HG02870 (cell line): Measurements from ENCODE around the gene LITAF.
"Not testable (repeated sequence)": the region's sequence is repeated elsewhere in the genome, so short reads cannot be mapped to it uniquely, and the experiment has no call there.

Experiments used
- ATAC-seq: cut with Tn5 transposase; IDR thresholded peaks from one replicate; pipeline ENCODE4 v1.9.1; 2021; ENCODE audit warnings: mild to moderate bottlenecking, moderate library complexity; ENCODE audit not compliant: unreplicated experiment

Gene LITAF

DNA sequence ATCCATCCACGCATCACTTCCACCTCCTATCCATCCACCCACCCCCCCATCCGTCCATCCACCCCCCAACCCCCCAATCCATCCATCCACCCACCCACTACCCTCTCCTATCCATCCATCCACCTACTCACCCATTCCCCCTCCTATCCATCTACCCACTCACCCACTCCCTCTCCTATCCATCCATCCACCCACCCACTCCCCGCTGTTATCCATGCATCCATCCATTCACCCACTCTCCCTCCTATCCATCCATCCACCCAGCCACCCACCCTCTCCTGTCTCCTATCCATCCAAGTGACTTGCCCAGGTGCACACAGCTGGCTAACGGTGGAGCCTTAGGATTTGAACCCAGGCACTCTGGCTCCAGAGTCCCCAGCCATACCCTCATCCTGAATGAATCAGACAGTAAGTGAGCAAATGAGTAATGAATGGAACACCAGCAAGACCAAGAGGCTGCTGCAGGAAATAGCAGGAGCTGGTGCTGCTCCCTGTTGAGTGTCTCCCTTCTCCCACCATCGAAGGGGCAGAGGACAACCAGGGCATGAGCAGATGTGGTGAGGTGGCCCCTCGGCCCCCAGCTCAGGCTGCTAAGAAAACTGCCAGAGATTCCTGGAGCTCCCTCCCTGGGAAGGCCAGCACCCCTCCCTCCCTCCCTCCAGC, 62.5 kb downstream of the LITAF start:
- ATAC-seq: no peak

DNA sequence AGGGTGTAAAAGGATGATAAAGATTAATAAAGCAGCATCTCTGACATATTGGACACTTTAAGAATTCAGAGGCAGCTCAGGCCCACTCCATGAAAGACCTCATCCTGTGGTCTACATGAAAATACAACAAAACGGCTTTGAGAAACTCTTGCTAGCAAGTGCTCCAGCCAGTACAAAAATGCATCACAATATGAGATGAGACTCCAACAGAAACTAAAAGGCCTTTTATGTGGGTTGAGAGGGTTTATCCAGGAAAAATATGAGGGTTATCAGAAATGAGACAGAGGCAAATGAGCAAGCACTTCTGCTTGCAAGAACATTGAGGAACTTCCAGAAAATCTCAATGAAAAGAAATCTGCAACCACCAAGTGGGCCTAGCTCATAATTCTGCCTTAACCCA, 65.7 kb downstream of the LITAF start:
- ATAC-seq: no peak

DNA sequence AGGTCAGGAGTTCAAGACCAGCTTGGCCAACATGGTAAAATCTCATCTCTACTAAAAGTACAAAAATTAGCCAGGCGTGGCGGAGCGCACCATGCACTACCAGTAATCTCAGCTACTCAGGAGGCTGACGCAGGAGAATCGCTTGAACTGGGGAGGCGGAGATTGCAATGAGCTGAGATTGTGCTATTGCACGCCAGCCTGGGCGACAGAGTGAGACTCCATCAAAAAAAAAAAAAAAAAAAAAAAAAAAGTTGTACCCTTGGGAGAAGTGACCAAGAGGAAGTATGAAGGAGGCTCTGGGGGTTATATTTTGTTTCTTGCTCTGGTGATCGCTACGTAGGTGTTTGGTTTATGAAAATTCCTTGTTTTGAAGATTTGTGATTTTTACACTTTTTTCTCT, 66.3 kb downstream of the LITAF start:
- ATAC-seq: no peak

DNA sequence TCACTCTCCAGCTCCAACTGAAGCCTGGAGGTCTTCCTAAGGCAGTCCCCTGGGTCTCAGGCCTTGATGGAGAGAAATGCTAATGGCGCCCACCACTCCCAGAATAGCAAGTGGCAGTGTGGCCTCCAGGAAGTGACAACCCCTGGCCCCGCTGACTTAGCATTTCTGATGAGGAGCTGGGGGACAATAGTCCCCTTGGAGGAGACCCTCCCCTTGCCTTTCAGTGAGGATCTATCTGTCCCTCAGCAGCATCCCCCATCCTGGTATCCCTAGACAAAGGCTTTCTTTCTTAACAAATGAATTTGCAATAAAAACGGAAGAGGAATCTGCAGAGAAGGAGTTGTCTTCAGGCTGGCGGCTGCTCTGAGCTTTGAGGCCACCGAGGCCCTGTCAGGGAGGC, 68.8 kb downstream of the LITAF start:
- ATAC-seq: no peak

DNA sequence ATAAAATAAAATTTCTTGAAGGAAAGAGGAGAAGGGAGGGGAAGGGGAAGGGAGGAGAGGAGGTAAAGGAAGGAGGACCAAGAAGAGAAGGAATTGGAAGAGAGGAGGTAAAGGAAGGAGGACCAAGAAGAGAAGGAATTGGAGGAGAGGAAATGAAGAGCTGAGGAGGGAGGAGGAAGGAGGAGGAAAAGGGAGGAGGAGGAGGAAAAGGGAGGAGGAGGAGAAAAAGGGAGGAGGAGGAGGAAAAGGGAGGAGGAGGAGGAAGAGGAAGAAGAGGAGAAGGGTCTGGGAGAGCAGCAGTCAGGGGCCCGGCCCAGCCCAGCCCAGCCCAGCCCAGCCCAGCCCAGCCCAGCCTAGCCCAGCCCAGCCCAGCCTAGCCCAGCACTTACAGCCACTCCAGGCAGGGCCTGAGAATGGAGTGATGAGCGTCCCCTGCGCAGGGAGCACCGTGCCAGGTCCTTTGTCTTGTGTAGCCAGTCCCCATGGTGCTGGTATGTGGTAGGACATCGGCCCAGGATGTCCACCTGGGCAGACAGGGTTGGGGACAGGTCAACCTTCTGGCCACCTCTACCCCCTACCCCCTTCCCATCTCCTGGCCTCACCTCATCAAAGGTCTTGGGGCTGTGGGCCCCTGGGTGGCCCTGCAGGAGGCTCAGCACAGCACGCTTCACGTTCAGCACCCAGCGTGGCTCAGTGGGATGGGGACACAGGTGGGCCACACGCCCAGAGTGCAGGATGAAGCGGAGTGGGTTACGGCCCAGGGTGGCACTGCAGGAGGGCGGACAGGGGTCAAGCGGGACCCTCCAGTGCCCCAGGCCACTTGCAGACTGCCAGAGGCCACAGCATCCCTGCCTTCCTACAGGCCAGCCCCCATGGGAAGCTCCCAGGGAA, 70.9 kb downstream of the LITAF start:
- ATAC-seq: no peak

DNA sequence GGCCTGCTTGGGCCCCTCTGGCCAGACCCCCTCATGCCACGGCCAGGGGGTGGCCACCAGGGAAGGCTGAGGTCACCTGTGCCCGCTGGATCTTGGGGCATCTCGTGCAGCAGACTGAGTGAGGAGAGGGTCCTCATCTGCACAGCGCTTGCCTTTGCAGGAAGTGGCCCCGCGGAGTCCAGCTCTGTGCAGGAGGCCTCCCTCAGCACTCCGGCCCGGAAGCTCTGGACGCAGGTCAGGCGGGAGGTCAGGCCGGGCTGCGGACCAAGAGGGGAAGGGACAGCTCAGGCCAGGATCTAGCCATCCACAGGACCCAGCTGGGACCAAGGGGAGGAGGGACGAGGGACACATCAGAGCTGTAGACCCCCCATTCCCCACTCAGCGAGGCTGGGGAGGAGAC, 72.4 kb downstream of the LITAF start:
- no peak for ATAC-seq

DNA sequence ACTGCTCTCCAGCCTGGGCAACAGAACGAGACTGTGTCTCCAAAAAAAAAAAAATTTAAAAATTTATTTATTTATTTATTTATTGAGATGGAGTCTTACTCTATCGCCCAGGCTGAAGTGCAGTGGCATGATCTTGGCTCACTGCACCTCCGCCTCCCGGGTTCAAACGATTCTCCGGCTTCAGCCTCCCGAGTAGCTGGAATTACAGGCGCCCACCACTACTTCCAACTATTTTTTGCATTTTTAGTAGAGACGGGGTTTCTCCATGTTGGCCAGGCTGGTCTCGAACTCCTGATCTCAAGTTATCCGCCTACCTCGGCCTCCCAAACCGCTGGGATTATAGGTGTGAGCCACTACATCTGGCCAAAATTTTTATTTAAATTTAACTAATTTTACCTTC, 73.4 kb downstream of the LITAF start:
- not testable (repeated sequence) for ATAC-seq

DNA sequence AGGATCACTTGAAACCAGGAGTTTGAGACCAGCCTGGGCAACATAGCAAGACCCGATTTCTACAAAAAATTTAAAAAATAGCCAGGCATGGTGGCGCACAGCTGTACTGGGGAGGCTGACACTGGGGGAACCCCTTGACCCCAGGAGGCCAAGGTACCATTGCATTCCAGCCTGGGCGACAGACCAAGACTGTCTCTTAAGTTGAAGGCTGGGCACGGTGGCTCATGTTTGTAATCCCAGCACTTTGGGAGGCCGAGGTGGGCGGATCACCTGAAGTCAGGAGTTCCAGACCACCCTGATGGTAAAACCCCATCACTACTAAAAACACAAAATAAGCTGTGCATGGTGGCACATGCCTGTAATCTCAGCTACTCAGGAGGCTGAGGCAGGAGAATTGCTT, 74.9 kb downstream of the LITAF start:
- ATAC-seq: no peak

DNA sequence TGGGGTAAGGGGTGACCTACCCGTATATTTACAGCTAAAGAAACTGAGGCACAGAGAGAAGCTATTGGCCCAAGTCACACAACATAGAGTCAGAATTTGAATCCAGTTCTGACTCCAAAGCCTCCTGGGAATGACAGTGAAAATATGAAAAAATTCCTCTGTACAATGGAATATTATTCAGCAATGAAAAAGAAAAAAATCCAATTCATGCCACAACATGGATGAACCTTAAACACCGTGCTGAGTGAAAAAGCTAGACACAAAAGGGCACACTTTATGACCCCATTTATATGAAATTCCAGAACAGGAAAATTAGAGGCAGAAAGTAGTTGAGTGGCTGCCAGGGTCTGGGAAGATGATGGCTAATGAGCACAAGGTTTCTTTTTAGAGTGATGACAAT, 75.4 kb downstream of the LITAF start:
- ATAC-seq: no peak

DNA sequence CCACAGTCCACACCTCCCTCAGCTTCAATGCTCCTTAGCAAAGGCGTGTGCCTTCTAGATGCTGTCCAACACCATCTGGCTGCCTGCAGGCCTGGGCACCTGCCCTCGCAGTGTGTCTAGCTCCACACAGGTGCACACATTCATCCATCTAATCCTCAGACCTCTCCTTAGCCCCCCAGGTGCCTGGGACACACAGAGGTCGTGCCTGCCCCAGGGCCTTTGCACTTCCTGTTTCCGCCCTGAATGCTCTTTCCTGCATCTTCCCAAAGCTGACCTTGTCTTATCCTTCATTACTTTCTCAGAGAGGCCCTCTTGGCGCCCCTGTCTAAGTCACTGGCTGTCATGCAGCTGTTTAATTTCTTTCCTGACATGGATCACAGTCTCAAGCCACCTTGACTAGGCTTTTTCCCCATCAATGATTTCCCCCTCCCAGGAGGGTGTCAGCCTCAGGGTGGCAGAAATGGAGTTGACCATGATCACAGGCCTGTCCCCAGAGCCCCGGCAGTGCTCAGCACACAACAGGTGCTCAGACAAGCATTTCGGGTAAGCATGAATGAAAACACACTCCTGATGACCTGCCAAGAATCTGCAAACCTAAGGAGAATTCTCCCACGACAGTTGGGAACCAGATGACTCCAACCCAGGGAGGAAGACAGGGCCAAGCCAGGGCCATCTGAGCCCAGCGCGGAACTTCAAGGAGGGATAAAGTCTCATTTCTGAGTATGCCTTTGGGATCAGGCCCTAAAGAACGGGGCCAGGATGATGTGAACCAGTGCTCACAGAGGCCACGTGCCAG, 76.3 kb downstream of the LITAF start:
- no peak for ATAC-seq

DNA sequence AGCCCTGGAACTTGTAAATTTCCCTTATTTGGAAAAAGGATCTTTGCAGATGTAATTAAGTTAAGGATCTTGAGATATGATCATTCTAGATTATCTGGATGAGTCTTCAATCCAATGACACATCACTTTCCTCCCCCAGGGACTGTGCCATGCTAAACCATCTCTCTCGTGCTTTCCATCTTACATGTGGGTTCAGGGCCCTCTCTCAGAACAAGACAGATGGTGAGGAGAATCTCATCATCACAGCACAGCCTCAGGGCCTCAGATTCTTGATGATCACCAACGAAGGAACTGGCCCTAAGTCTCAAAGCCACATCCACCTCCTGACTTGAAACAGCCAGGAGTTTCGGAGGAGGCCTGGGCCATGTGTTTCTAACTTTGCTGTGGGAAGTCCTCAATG, 78.7 kb downstream of the LITAF start:
- ATAC-seq: no peak

DNA sequence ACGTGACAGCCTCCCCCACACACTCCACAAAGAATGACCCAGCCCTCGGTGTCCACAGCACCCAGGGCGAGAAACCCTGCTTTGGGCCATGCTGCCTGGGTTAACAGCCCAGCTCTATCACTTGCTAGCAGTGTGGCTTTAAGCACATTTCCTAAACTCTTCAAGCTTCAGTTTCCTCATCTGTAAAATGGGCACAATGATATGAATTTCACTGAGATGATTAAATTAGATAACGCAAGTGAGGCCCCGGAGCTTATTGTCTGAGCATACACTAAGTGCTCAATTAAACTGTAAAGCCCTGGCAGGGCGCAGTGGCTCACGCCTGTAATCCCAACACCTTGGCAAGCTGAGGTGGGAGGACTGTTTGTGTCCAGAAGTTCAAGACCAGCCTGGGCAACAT, 79.4 kb downstream of the LITAF start:
- ATAC-seq: no peak

DNA sequence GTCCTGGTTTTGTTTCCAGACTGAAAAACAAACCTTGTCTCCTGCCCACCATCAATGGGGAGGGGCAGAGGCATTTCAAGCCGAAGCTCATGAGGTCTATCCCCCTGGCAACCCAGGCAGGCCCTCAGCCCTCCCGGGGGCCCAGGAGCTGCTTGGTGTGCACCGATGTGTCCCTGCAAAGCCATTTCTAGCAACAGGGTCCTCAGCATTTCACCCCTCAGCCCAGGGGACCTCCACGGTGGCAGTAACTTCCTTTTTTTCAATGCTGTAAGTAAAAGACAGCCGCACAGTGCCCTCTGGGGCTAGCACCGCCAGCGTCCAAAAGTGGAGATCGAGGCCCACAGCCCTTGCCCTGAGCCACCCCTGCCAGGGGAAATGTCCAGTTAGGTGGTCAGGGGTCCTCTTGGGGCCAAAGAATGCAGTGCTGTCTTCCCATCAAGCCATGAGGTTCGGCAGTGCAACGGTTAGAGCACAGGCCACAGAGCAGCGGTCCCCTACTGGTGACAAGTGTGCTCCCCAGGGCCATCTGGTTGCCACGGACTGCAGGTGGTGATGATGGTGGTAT, 79.9 kb downstream of the LITAF start:
- no peak for ATAC-seq

DNA sequence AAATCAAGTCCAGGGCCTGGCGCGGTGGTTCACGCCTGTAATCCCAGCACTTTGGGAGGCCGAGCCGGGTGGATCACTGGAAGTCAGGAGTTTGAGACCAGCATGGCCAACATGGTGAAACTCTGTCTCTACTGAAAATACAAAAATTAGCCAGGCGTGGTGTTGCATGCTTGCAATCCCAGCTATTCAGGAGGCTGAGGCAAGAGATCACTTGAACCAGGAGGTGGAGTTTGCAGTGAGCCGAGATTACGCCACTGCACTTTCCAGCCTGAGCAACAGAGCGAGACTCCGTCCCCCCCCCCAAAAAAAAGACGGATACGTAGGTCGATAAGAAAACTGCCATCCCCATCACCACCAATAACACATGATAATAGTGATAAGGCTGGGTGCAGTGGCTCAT, 82.5 kb downstream of the LITAF start:
- ATAC-seq: not testable (repeated sequence)

DNA sequence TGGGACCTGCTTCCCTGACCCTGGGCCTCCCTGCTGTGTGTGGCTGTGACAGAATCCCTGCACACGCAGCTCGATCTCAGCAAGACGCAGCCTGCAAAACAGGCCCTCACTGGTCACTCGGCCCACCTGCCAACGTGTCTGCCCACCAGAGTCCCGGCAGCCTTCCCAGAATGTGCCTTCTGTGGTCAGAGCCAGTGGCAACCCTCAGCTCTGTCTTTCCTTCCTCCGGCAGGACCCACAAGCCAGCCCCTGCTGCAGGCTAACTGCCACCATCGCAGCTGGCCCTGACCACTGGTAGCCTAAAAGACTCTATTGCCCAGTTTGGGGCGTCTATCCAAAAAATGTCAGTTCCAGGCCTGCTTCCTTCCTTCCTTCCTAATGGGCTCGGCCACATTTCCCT, 83.2 kb downstream of the LITAF start:
- no peak for ATAC-seq

DNA sequence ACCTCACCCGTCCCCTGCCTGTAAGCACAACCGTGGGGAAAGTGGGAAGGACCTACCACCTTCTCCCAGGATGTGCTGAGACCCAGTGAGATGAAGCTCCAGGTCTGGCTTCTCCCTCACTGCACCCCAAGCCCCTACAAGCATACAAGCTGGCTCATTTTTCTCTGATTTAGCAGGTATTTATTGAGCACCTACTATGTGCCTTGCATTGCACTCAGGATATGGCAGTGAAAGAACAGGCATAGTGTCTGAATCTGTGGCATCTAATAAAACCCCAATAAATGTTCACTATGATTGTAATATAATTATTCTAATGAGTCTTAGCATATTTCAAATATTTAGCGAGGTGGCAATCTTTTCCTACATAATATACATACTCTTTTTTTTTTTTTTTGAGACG, 84.5 kb downstream of the LITAF start:
- ATAC-seq: no peak

DNA sequence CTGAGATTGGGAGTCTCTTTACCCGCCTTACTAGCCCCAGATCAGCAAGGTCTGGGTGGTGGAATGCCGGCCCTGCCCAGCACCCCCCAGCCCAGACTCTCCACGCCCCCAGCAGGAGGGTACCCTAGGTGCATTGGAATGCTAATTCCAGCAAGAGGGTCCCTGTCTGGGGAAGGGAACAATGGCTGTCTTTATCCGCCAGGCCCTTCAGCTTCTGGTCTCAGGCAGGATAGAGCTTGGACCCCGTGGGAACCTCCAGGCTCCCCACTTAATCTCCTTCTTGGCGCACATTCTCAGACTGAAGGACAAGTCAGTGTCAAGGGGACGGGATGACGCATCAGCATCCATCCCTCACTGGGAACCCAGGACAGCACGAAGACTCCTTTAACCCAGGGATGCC, 85.1 kb downstream of the LITAF start:
- ATAC-seq: no peak

DNA sequence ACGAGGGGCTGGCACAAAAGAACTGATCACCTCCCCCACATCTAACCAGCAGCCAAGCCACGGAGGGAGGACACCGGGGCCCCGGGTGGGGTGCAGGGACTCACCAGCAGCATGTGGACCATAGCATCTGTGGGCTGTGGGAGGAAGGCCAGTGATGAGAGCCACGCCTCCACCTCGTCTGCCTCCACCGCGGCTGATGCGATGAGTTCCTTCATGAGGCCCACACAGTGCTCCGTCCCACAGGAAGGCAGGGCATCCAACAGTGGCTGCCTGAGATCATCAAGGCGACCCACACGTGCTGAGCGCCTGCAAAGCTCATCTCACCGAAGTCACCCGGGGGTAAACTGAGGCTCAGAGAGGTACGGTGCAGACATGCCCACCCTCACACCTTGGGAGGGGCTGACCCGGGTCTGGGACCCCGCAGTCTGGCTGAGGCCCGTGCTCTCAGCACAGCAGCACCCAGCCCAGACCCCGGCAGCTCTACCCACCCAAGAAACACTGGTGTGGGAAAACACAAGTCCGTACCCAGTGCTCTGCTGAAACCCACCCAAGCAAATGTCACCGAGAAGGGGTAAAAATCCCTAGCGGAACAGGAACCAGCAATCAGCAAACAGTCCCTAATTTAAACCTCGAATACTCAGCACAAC, 85.9 kb downstream of the LITAF start:
- no peak for ATAC-seq

DNA sequence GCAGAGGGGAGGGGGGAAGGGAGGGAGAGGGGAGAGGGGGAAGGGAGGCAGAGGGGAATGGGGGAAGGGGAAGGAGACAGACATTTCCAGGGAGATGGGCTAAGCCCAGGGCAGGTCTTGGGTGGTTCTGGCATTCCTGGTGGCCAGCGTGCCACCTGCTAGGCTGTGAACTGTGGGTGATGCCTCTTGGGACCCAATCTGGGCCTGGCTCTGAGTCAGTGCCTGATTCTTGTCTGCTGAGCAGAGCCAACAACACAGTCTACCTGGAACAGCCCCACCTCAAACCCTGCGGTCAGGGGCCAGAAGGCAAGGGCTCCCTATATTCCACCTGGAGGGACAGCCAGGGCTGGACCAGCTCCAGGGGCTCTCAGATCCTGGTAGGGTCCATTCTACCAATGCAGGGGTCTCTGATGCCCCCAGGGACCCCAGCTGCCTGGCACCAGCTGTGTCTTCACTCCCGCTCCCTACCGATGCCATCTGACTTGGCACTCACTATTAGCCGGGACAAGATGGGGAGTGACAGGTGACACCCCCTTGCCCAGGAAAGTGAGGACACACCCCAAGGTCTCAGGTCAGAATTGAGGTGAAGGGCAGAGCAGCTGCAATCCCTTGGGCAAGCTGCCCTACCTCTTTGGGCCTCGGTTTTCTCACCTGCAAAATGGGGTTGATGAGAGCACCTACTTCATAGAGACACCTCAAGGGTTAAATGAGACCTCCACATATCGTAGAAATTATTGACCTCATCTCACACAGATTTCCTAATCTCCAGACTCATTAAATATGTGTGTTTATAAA, 87.2 kb downstream of the LITAF start:
- ATAC-seq: no peak

DNA sequence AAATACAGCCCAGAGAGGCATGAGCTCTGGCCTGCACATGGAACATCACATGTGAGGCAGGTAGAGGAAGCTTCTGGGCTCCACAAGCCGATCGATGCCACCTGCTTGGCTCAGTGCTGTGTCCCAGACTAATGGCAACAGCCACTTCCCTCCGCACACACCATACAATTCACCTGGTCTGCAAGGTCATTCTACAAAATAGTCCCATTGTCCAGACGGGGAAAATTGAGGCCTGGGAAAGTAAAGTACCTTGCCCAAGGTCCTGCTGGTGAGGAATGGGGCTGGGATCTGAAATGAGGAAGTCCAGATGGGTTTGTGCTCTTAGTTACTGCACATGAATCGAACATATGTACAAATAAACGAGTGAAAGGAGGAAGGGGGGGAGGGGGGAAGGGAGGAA, 88.0 kb downstream of the LITAF start:
- ATAC-seq: no peak
